H1 (cell line): ENCODE data around the gene ARHGAP4. TPM values are rescaled to one million over a fixed set of nuclear protein-coding genes. Genes with fewer than 3 reads are reported as not detected.

ENCODE experiments used
- ATF3 ChIP-seq: IDR thresholded peaks from 2 replicates; pipeline ENCODE4 v1.6.1; 2011; ENCODE audit warnings: low read depth, mild to moderate bottlenecking, low read length; ENCODE audit not compliant: insufficient read depth
- BRCA1 ChIP-seq: IDR thresholded peaks from 2 replicates; pipeline ENCODE4 v1.6.1; 2012; ENCODE audit warnings: low read depth, low read length, improper control_type of control experiment
- GABPA ChIP-seq: IDR thresholded peaks from 2 replicates; pipeline ENCODE4 v1.6.1; 2011; ENCODE audit warnings: mild to moderate bottlenecking, low read length, moderate library complexity, borderline replicate concordance; ENCODE audit not compliant: insufficient read depth
- PHF8 ChIP-seq: fragments of 200-600 bp; sonication (generic); conservative IDR thresholded peaks from 2 replicates; pipeline ENCODE4 v1.7.1; 2012; ENCODE audit warnings: low read depth, mild to moderate bottlenecking, inconsistent platforms, low read length, moderate library complexity
- SP1 ChIP-seq: IDR thresholded peaks from 2 replicates; pipeline ENCODE4 v1.6.1; 2011; ENCODE audit warnings: low read depth, low read length
- SP4 ChIP-seq: IDR thresholded peaks from 2 replicates; pipeline ENCODE4 v1.6.1; 2012; ENCODE audit warnings: low read length, inconsistent platforms
- polyA plus RNA-seq, 7 experiments: library from polyadenylated mRNA; depleted of rRNA in 3 of 7; stranded (reverse) in 5 of 7; unstranded in 2 of 7; fragments of >200 nt in 5 of 7; fragments of 200-250 nt in 2 of 7; gene quantifications; 1 replicate in 5 of 7; 2 replicates in 1 of 7; 4 replicates in 1 of 7; pipeline versions ENCODE4 v1.2.1 to v1.2.3, GENCODE V29; 2011 to 2013; ENCODE audit warnings: missing spikeins in 2 of 7, mixed read lengths in 2 of 7
- total RNA-seq: library from RNA; stranded (reverse); fragmentation: NEBNext Ultra II Directional; extraction: Animal tissue kit (Norgen Biotek cat#: 25700); gene quantifications from 2 replicates; pipeline ENCODE4 v1.2.1, GENCODE V29; 2021
- TF ChIP-seq, protein P1 (sequence below): IDR thresholded peaks from 2 replicates; pipeline ENCODE4 v1.6.1; 2012; ENCODE audit warnings: low read length, inconsistent platforms
- TF ChIP-seq, protein P2 (sequence below): IDR thresholded peaks from 2 replicates; pipeline ENCODE4 v1.6.1; 2012; ENCODE audit warnings: inconsistent platforms

The ARHGAP4 gene
- total and polyA plus RNA-seq, 2 of the 8 experiments (the other 6 are each of a cell fraction or from before 2014, with no cell fraction given): 23.9 to 26.0 TPM

DNA sequence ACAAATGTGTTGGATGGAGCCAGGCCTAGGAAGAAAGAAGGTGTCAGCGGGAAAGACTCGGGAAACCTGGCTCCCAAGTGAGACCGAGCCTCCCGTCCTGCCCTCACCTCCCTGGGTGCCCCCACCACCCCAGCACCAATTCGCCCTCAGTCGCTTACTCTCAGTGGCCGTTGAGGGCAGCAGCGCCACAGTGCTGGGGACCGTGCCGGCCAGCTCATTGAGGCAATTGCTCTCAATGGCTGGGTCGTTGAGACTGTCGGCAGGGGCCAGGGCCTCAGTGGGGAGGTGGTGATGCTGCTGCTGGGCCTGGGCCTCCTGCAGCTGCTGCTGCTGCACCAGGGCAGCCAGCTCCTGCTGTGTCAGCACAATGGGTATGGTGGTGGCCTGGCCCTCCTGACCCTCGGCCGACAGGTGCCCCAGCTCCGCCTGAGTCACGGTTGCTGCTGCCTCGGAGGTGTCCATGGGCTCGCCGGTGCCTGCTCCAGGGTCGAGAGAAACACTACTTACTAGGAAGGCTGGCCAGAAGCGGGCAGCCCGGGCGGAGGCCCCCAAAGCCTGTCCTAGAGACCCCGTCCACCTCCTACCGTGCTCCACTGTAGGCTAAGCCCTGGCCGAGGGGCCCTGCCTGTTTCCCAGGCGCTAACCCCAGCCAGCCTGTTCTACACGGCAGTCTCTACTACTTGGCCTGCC is 25.8 kb upstream of the ARHGAP4 start (continued):
- TF ChIP-seq, protein P1, sequence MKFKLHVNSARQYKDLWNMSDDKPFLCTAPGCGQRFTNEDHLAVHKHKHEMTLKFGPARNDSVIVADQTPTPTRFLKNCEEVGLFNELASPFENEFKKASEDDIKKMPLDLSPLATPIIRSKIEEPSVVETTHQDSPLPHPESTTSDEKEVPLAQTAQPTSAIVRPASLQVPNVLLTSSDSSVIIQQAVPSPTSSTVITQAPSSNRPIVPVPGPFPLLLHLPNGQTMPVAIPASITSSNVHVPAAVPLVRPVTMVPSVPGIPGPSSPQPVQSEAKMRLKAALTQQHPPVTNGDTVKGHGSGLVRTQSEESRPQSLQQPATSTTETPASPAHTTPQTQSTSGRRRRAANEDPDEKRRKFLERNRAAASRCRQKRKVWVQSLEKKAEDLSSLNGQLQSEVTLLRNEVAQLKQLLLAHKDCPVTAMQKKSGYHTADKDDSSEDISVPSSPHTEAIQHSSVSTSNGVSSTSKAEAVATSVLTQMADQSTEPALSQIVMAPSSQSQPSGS: no peak
- TF ChIP-seq ATF3 (no peak), GABPA (no peak), SP4 (no peak), PHF8 (no peak), SP1 (no peak), BRCA1 (no peak)
- TF ChIP-seq, protein P2, sequence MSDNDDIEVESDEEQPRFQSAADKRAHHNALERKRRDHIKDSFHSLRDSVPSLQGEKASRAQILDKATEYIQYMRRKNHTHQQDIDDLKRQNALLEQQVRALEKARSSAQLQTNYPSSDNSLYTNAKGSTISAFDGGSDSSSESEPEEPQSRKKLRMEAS: no peak
